Measurements from ENCODE around the gene DLX2. TPM values are rescaled to one million over a fixed set of nuclear protein-coding genes. Genes with fewer than 3 reads are reported as not detected.
"Not testable (repeated sequence)": the region's sequence is repeated elsewhere in the genome, so short reads cannot be mapped to it uniquely, and the experiment has no call there.

DLX2 gene
- total RNA-seq, 2 donors from 2014 or later, result not detected

DNA sequence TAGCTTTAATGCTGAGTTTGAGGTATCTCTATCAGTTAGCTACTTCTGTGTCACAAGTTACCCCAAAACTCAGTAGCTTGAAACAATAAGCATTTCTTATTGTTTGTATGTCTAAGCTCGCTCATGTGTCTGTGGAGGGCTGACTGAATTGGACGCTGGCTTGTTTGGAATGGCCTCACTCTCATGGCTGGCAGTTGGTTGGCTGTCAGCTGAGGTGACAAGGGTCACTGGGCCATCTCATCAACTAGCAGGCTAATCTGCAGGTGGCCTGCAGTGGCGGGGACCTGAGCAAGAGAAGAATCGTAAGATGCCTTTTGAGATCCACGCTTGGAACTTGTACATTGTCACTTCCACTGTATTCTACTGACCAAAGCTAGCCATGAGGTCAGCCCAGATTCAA is 13.4 kb upstream of the DLX2 start:
- no peak for ATAC-seq
- peaks cover 39% of the 10 kb centered on the region for H3K27me3 Mint-ChIP-seq

DNA sequence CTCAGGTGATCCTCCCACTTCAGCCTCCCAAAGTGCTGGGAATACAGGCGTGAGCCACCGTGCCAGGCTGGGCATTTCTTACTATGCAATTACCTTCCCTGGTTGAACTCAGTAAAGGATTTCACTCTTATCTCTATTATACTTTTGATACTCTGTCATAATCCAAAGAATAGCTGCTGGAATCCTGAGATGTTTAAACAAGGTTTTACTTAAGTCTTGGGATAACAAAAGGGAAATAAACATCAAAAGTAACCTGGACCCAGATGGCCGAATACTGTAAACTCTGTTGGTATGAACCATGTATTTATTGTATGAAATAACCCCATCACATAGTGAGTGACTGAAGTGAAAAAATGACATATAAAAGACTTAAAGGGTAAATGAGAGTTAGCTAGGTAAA is 11.9 kb upstream of the DLX2 start:
- Mint-ChIP-seq H3K4me1 (peaks cover 2% of the 10 kb centered on the region), H3K27me3 (peaks cover 46% of the 10 kb centered on the region), H3K27ac (no peak overlapping the region), H3K4me3 (no peak overlapping the region), H3K36me3 (ENCODE audit: low read depth) (peaks cover 6% of the 10 kb centered on the region)
- DNase-seq, result no peak
- ATAC-seq, result no peak
- no peaks in the 10 kb centered on the region for H3K9me3 ChIP-seq (ENCODE audit: control insufficient read depth, low read length, poor library complexity, severe bottlenecking)

More for the DNA sequence above, 13.4 kb upstream of the DLX2 start:
- Mint-ChIP-seq H3K4me3 (no peak overlapping the region), H3K4me1 (peaks cover 2% of the 10 kb centered on the region), H3K36me3 (ENCODE audit: low read depth) (peaks cover 6% of the 10 kb centered on the region), H3K27ac (no peak overlapping the region)
- no peak for DNase-seq
- no peaks in the 10 kb centered on the region for H3K9me3 ChIP-seq (ENCODE audit: control insufficient read depth, low read length, poor library complexity, severe bottlenecking)

- H3K9me3 ChIP-seq (ENCODE audit: control insufficient read depth, low read length, poor library complexity, severe bottlenecking); ATAC-seq; H3K36me3 Mint-ChIP-seq (ENCODE audit: low read depth); H3K4me1 Mint-ChIP-seq; H3K27ac Mint-ChIP-seq; DNase-seq; H3K4me3 Mint-ChIP-seq: not testable (repeated sequence)
- H3K27me3 Mint-ChIP-seq, result peaks cover 43% of the 10 kb centered on the region
Measured at GRCh38 chr2:172114176-172114575, 11.5 kb upstream of the DLX2 start.

DNA sequence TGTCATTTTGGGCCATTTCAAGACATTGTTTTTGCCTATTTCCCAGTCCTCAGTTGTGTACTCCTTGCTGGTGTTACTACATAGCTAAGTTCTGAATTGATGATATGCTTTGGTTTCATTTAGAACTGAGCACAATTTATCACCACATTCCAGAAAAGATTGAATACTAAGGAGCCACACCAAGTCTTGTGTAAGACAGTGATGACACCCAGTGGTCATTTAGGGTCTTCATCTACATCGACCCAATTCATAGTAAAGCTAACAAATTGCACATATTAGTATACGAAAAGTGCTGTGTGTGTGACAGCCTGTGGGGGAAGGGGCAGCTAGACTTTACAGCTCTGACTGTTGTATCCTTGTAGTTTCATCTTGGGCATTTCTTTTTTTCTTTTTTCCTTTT is 10.9 kb upstream of the DLX2 start:
- H3K36me3 Mint-ChIP-seq (ENCODE audit: low read depth), result peaks cover 3% of the 10 kb centered on the region
- H3K4me3 Mint-ChIP-seq, result no peak overlapping the region
- peaks cover 4% of the 10 kb centered on the region for H3K4me1 Mint-ChIP-seq
- no peak for ATAC-seq
- H3K9me3 ChIP-seq (ENCODE audit: control insufficient read depth, low read length, poor library complexity, severe bottlenecking), result no peaks in the 10 kb centered on the region
- no peak for DNase-seq
- H3K27ac Mint-ChIP-seq, result no peak overlapping the region
- peaks cover 39% of the 10 kb centered on the region for H3K27me3 Mint-ChIP-seq

DNA sequence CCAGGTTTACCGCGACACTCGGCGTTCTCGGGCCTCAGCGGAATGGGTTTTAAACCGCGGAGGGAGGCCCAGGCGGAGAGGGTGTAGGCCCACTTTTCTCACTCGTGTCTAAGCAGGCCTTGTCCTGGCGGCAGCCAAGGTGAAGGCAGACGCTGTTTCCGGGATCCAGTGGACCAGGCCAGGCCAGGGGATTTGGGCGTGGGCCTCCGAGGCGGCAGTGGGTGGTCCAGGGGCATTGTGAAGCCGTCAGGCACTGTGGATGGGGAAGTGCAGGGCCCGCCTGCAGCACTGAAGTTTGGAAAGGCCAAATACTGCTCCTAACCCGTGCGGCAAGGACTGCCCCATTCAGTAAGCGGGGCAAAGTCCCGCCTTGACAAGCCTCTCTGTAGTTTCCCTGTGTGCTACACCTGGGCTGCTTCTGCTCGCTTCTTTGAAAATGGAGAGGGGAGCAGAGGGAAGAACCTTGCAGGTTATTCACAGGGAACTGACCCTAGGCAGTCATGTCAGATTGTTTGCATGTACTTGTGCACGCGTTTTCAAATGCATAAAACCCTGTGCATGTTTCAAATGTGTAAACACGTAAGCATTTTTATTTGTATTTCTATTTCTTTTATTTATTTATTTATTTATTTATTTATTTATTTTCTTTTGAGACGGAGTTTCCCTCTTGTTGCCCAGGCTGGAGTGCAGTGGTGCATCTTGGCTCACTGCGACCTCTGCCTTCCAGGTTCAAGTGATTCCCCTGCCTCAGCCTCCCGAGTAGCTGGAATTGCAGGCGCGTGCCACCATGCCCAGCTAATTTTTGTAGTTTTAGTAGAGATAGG is 7.5 kb upstream of the DLX2 start:
- no peak for ATAC-seq
- H3K9me3 ChIP-seq (ENCODE audit: control insufficient read depth, low read length, poor library complexity, severe bottlenecking), result no peaks in the 10 kb centered on the region
- H3K4me1 Mint-ChIP-seq, result peaks cover 16% of the 10 kb centered on the region
- H3K36me3 Mint-ChIP-seq (ENCODE audit: low read depth), result peaks cover 3% of the 10 kb centered on the region
- H3K27ac Mint-ChIP-seq, result no peak overlapping the region
- peaks cover 65% of the 10 kb centered on the region for H3K27me3 Mint-ChIP-seq
- no peak for DNase-seq
- H3K4me3 Mint-ChIP-seq, result no peak overlapping the region

GRCh38 chr2:172109256-172109987 is 6.7 kb upstream of the DLX2 start:
- H3K27ac Mint-ChIP-seq, result no peak overlapping the region
- H3K9me3 ChIP-seq (ENCODE audit: control insufficient read depth, low read length, poor library complexity, severe bottlenecking), result no peaks in the 10 kb centered on the region
- H3K36me3 Mint-ChIP-seq (ENCODE audit: low read depth), result peaks cover 2% of the 10 kb centered on the region
- H3K4me1 Mint-ChIP-seq, result peaks cover 16% of the 10 kb centered on the region
- H3K27me3 Mint-ChIP-seq, result peaks cover 65% of the 10 kb centered on the region
- no peak overlapping the region for H3K4me3 Mint-ChIP-seq
- no peak for DNase-seq
- ATAC-seq, result no peak

DNA sequence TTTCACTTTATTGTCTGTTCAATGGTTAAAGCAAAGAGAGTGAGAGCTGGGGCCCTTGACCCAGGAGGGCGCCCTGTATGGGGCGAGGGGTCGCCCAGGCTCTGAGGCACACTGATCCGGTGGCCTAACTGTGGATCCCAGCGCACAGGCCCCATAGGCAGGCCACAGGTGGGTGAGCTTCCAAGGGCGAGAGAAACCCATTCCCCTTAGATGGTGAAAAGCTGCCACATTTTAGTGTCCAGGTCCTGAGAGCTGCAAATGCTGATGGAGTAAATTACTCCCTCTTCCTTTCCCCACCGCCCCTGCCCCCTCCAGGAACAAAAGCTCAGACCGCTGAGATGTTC is 5.9 kb upstream of the DLX2 start:
- Mint-ChIP-seq H3K27me3 (peaks cover 67% of the 10 kb centered on the region), H3K4me1 (peaks cover 22% of the 10 kb centered on the region), H3K36me3 (ENCODE audit: low read depth) (peaks cover 2% of the 10 kb centered on the region), H3K27ac (no peak overlapping the region), H3K4me3 (no peak overlapping the region)
- no peaks in the 10 kb centered on the region for H3K9me3 ChIP-seq (ENCODE audit: control insufficient read depth, low read length, poor library complexity, severe bottlenecking)
- DNase-seq (no peak), ATAC-seq (no peak)

GRCh38 chr2:172107690-172108586 is 5.2 kb upstream of the DLX2 start:
- Mint-ChIP-seq H3K27ac (peak overlapping the region; percentile 14), H3K4me1 (peaks cover 26% of the 10 kb centered on the region), H3K4me3 (peak overlapping the region; percentile 39)

DNA sequence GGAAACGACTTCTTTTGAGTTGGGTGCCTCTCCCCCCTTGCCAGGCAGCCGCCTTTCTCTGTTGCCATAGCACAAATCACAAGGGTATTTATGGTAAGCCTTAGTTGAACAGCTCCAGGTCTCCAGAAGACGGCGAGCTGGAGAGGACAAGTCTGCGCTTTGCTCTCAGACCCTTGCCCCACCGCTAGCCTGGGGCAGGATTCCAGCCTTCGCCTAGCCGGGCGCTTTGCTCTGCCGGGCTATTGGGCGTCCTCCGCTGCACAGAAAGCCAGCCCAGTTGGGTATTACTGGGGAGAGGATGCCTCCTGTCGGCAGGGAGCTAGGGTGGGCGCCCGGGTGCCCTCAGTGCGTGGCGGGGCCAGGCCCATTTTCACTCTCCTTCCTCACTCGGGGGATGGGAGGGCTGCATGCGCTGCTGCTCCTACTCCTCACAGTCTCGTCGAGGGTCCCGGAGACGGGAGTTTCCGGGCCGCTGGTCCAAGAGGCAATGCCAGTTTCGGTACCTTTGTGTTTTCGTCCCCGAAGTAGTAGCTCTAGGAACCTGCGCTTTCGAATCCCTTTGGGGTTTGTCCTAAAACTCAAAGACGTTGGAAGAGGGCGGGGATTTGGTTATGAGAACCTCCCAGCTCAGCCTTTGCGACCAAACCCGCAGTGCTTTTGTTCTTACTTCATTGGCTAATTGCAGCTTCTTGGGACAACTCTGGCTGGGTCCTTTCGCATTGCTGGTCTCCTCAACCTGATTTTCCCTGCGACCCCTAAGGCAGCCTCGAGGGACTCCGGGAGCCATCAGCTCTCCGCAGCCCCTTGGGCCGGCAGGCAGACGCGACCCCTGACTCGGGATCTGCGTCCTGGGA is 3.6 kb upstream of the DLX2 start:
- Mint-ChIP-seq H3K4me3 (peak overlapping the region; percentile 45), H3K36me3 (ENCODE audit: low read depth) (peaks cover 2% of the 10 kb centered on the region), H3K4me1 (peaks cover 37% of the 10 kb centered on the region), H3K27me3 (peaks cover 82% of the 10 kb centered on the region), H3K27ac (no peak overlapping the region)
- ATAC-seq, result peak; percentile 39
- no peaks in the 10 kb centered on the region for H3K9me3 ChIP-seq (ENCODE audit: control insufficient read depth, low read length, poor library complexity, severe bottlenecking)
- DNase-seq, result no peak

More at GRCh38 chr2:172107690-172108586, 5.2 kb upstream of the DLX2 start:
- Mint-ChIP-seq H3K27me3 (peaks cover 66% of the 10 kb centered on the region), H3K36me3 (ENCODE audit: low read depth) (peaks cover 2% of the 10 kb centered on the region)
- DNase-seq, result no peak
- H3K9me3 ChIP-seq (ENCODE audit: control insufficient read depth, low read length, poor library complexity, severe bottlenecking), result no peaks in the 10 kb centered on the region
- ATAC-seq, result no peak

GRCh38 chr2:172105471-172106107 is 2.9 kb upstream of the DLX2 start:
- H3K9me3 ChIP-seq (ENCODE audit: control insufficient read depth, low read length, poor library complexity, severe bottlenecking), result no peaks in the 10 kb centered on the region
- peaks cover 89% of the 10 kb centered on the region for H3K27me3 Mint-ChIP-seq
- no peak overlapping the region for H3K27ac Mint-ChIP-seq
- DNase-seq, result no peak
- H3K4me1 Mint-ChIP-seq, result peaks cover 42% of the 10 kb centered on the region
- peak overlapping the region; percentile 31 for H3K4me3 Mint-ChIP-seq
- peaks cover 2% of the 10 kb centered on the region for H3K36me3 Mint-ChIP-seq (ENCODE audit: low read depth)
- no peak for ATAC-seq

DNA sequence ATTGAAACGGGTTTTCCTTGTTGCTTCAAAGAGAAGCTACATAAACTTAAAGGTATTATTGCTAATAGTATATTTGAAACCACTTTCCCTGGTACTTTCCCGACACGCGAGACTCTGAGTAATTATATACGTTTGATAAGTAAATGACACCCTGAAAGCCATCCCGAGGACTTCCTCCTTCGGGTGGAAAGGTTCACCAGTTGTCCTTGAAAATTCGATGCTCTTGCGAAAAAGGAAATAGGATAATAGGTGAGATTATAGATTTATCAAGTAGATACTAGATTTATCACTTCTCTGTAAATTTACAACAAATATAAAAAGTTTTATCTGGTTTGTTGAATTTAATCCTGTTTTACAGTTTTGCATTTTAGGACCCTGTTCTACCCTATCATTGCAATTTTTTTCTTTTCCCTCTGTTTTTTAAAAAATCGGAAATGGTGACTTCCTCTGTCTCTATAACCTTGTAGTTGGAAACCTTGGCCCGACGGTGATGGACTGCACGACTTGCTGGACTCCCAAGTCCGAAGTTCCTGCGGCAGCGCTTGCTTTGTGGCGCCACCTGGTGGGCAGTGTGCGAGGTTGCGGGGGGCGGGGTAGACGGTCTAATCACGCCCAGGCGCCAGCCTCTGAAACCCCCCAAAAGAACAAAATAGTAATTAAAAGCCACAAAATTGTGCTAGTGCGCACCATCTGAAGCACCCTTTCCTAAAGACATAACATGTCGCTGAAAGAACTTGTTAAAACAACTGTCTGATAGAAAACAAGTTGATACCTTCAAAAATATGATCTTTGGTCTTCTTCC is 972 bp upstream of the DLX2 start:
- Mint-ChIP-seq H3K4me3 (peak overlapping the region; percentile 94), H3K36me3 (ENCODE audit: low read depth) (peaks cover 3% of the 10 kb centered on the region), H3K27ac (peak overlapping the region; percentile 77), H3K27me3 (peaks cover 83% of the 10 kb centered on the region), H3K4me1 (peaks cover 42% of the 10 kb centered on the region)
- ATAC-seq (peak; percentile 54), DNase-seq (peak; percentile 52 to 60 (median 59))
- H3K9me3 ChIP-seq (ENCODE audit: control insufficient read depth, low read length, poor library complexity, severe bottlenecking), result no peaks in the 10 kb centered on the region

Measured in T-helper 17 cell (primary cell).